ENCODE results near the gene FUT1.

- TF ChIP-seq, protein P1, sequence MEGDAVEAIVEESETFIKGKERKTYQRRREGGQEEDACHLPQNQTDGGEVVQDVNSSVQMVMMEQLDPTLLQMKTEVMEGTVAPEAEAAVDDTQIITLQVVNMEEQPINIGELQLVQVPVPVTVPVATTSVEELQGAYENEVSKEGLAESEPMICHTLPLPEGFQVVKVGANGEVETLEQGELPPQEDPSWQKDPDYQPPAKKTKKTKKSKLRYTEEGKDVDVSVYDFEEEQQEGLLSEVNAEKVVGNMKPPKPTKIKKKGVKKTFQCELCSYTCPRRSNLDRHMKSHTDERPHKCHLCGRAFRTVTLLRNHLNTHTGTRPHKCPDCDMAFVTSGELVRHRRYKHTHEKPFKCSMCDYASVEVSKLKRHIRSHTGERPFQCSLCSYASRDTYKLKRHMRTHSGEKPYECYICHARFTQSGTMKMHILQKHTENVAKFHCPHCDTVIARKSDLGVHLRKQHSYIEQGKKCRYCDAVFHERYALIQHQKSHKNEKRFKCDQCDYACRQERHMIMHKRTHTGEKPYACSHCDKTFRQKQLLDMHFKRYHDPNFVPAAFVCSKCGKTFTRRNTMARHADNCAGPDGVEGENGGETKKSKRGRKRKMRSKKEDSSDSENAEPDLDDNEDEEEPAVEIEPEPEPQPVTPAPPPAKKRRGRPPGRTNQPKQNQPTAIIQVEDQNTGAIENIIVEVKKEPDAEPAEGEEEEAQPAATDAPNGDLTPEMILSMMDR (conservative IDR thresholded peaks at IDR 0.05 in 1 of 2, IDR thresholded peaks at IDR 0.05 in 1 of 2; ENCODE audit: extremely low read depth in 1 of 2, insufficient read depth in 1 of 2, low read depth in 1 of 2, low read length in 2 of 2) = no peak
- TF ChIP-seq EZH2 (IDR thresholded peaks at IDR 0.05; ENCODE audit: borderline replicate concordance, low read length) = no peak
Measured at GRCh38 chr19:48734625-48735024, 17.8 kb downstream of the FUT1 start.
